ENCODE results near the gene BICD2.

DNA sequence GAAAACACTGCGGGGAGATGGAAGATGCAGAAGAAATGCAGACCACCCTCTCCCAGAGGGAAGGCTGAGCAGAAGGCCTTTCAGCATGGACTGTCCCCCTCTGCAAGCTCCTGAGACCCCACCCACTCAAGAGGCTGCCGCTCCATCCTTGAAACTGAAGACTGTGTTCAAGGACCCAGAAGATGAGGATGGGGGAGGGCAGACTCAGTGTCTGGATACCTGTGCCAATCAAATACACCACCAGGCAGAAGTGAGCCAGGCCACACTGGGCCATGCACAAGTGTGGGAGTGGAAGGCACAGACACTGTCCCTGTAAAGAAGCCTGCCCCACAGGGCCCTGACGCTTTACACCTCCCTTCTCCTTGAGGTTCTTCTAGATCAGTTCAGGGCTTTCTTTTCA, 54.7 kb downstream of the BICD2 start:
- TF ChIP-seq CTCF (IDR thresholded peaks at IDR 0.05; ENCODE audit: low read depth, low read length, poor library complexity, severe bottlenecking): no peak
- no peak for TF ChIP-seq EZH2phosphoT487 (IDR thresholded peaks at IDR 0.05; ENCODE audit: borderline replicate concordance, low read length)
